Erythroblast (primary cell): Measurements from ENCODE around the gene ZIC1.

ENCODE experiments used
- DNase-seq, 2 experiments: peaks; one replicate each; lab custom pipeline; 2025; lab: John Stamatoyannopoulos, UW
- GATA1 ChIP-seq: IDR thresholded peaks from 2 replicates; pipeline ENCODE4 v1.6.1; 2011; ENCODE audit warnings: low read depth, mild to moderate bottlenecking, control low read depth, low read length, moderate library complexity
- POLR2A ChIP-seq: IDR thresholded peaks from 2 replicates; pipeline ENCODE4 v1.6.1; 2011; ENCODE audit warnings: mild to moderate bottlenecking, low read length

Gene ZIC1

GRCh38 chr3:147387291-147387884, 21.8 kb upstream of the ZIC1 start:
- TF ChIP-seq GATA1 (no peak), POLR2A (no peak)
- DNase-seq, result no peak

- DNase-seq, result no peak
- no peak for TF ChIP-seq GATA1
Observed at GRCh38 chr3:147387885-147388699, 21.1 kb upstream of the ZIC1 start.

- no peak for DNase-seq
- TF ChIP-seq POLR2A, result no peak
- TF ChIP-seq GATA1, result no peak
Observed at GRCh38 chr3:147388700-147389580, 20.2 kb upstream of the ZIC1 start.

- no peak for DNase-seq
- TF ChIP-seq GATA1 (no peak), POLR2A (no peak)
Observed at GRCh38 chr3:147389717-147390116, 19.4 kb upstream of the ZIC1 start.

GRCh38 chr3:147390589-147391569, 18.3 kb upstream of the ZIC1 start:
- no peak for DNase-seq
- TF ChIP-seq POLR2A (no peak), GATA1 (no peak)

GRCh38 chr3:147391781-147392624, 17.2 kb upstream of the ZIC1 start:
- DNase-seq, result no peak
- TF ChIP-seq GATA1 (no peak), POLR2A (no peak)

- TF ChIP-seq GATA1, result no peak
- TF ChIP-seq POLR2A, result no peak
- no peak for DNase-seq
Observed at GRCh38 chr3:147392625-147392946, 16.6 kb upstream of the ZIC1 start.

GRCh38 chr3:147393261-147393942, 15.8 kb upstream of the ZIC1 start:
- no peak for DNase-seq
- TF ChIP-seq POLR2A, result no peak
- no peak for TF ChIP-seq GATA1

- DNase-seq, result no peak
- TF ChIP-seq GATA1, result no peak
- TF ChIP-seq POLR2A, result no peak
Observed at GRCh38 chr3:147393943-147394883, 15.0 kb upstream of the ZIC1 start.

GRCh38 chr3:147394884-147395225, 14.3 kb upstream of the ZIC1 start:
- TF ChIP-seq POLR2A, result no peak
- no peak for TF ChIP-seq GATA1
- no peak for DNase-seq
